Astrocyte (in vitro differentiated cells and primary cell): ENCODE results near the gene DOCK3.

Experiments
- EZH2 ChIP-seq: IDR thresholded peaks from 2 replicates; pipeline ENCODE4 v1.6.1; 2012; ENCODE audit warnings: mild to moderate bottlenecking, low read length, inconsistent platforms; ENCODE audit not compliant: insufficient read depth
- TF ChIP-seq, protein P1 (sequence below): IDR thresholded peaks from 2 replicates; pipeline ENCODE4 v1.5.1; 2011; ENCODE audit warnings: low read depth, mild to moderate bottlenecking, inconsistent platforms, low read length, moderate library complexity; ENCODE audit not compliant: insufficient read depth

DNA sequence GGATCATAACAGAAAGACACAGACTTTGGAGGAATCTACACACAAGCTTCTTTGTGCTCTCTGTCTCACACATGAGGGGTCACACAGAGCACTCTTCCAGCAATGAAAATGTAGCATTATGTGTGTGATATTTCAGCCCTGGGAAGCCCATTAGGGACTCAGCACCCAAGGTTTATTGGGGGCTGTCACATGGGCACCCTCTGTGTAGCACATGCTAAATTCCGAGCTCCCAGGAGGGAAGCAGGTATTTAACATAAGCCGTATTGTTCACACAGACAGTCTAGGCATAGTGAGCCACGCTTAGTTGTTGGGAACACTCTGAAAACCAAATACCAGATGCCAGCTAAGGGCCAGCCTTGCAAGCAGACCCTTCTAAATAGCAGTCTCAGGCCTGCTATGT is 448.8 kb downstream of the DOCK3 start:
- TF ChIP-seq, protein P1, sequence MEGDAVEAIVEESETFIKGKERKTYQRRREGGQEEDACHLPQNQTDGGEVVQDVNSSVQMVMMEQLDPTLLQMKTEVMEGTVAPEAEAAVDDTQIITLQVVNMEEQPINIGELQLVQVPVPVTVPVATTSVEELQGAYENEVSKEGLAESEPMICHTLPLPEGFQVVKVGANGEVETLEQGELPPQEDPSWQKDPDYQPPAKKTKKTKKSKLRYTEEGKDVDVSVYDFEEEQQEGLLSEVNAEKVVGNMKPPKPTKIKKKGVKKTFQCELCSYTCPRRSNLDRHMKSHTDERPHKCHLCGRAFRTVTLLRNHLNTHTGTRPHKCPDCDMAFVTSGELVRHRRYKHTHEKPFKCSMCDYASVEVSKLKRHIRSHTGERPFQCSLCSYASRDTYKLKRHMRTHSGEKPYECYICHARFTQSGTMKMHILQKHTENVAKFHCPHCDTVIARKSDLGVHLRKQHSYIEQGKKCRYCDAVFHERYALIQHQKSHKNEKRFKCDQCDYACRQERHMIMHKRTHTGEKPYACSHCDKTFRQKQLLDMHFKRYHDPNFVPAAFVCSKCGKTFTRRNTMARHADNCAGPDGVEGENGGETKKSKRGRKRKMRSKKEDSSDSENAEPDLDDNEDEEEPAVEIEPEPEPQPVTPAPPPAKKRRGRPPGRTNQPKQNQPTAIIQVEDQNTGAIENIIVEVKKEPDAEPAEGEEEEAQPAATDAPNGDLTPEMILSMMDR, result no peak
- no peak for TF ChIP-seq EZH2
